HG02642 (cell line): Measurements from ENCODE around the gene STRA8.
A peak's percentile ranks its signal among the peaks of the same experiment; 100 is the strongest.

Source experiments
- ATAC-seq: cut with Tn5 transposase; IDR thresholded peaks from one replicate; pipeline ENCODE4 v1.9.1; 2021; ENCODE audit warnings: mild to moderate bottlenecking; ENCODE audit not compliant: unreplicated experiment, poor library complexity

The STRA8 gene

DNA sequence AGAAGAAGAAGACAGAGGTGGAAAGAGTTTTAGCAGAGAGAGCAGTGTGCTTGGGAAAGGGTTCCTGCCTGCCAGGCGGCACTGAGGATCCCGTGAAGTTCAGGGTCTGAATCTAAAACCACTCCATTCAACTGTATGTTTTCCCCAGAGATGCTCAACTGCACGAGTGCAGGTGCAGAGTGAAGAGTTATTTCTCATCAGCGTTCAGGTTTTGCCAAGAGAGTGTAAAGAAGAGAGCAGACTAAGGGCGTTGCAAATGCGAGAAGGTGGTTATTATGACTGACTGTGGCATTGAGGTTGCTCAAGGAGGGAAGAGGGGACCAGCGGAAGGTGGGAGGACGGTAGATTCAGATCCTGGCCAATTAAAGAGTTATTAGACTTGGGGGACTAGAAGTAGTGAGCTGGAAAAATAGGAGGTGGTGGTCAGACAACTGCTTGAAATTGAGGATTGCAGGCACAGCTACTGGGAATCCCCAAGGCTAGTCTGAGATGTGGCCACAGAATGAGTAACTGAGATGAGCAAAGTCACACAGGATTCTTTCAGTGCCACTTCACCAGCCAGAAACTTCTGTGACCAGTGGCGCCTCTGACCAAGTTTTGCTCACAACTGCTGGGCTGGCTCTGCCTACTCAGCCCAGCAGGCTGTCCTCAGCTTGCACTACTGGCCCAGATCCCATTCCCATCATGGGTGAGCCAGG is 29.1 kb downstream of the STRA8 start:
- peak; percentile 45 for ATAC-seq

DNA sequence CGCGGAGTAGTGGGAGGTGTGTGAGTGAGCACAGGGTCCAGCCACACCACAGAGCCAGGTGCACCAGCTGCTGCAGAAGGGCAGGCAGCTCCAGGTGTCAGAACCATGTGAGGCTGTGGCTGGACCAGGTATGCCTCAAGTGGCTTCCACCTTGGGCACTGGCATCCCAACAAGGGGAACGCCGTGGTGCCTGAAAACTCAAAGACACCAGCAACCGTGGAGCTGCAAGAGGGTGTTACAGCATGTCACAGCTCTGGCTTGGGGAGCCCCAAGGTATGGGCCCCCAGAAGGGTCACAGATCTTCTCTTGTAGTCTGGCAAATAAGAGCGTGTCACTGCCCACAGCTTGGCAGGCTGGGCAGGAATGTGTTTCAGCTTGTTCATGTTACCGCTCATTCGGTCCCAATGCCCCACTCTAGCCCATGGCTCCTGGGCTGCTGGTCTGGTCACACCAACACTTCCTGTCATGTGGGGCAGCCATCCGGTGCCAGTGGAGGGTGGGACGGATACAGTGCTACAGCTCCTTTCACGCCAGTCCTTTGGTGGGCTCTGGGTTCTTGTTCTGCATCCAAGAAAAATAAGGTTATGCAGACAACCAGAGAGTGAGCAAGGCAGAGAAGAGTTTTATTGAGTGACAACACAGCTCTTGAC is 29.8 kb downstream of the STRA8 start:
- no peak for ATAC-seq

DNA sequence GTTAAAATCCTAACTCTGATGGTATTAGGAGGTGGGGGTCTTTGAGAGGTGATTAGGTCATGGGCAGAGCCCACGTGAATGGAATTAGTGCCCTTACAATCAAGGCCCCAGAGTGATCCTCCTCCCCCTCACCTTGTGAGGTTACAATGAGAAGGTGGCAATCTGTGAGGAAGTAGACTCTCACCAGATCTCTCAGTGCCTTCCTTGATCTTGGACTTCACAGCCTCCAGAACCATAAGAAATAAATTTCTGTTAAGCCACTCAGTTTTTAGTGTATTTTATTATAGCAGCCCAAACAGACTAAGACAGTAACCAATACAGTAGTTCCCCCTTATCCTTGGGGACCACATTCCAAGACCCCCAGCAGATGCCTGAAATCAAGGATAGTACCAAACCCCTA is 32.0 kb downstream of the STRA8 start:
- ATAC-seq: no peak

- ATAC-seq: no peak
Observed at GRCh38 chr7:135269921-135270320, 36.3 kb downstream of the STRA8 start.

DNA sequence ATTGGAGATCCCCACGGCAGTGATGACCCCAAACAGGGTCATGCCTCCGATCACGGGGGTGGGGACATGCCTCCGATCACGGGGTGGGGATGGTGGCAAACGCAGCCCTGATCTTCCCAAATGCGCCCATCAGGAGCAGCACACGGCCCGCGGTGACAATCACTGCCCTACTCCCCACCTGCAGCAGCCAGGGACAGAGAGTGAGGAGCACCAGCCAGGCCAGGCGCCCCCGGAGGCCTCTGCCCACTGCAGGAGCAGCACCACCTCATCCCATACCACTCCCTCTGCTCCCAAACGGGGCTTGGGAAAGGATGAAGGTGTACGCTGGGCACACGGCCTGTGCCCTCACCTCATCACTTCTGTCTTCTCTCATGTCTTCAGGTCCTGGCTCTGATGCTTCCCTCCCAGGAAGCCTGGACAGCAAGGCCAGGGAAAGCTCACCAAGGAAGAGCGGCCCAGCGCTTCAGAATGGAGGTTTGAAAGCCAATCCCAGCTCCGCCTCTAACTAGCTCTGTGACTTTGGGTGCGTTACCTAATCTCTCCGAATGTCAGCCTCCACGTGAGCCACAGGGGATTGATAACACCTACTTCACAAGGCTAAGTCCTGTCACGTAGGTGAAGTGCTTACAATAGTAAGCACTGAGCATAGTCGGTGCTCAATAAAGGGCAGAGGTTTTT is 37.1 kb downstream of the STRA8 start:
- ATAC-seq: no peak

GRCh38 chr7:135271255-135271615 is 37.6 kb downstream of the STRA8 start:
- no peak for ATAC-seq

DNA sequence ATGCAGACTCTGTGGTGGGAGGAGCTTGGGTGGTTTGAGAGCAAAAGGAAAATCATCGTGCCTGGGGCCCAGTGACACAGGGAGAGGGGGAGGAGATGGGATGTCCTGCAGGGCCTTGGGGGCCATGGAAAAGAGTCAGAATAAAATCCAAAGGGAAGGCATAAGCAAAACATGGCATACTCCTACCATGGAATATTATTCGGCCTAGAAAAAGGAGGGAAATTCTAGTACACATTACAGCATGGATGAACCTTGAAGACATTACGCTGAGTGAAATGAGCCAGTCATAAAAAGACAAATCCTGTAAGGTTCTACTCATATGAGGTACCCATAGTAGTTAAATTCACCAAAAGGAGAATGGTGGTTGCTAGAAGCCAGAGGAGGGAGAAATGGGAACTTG is 38.7 kb downstream of the STRA8 start:
- ATAC-seq: no peak

GRCh38 chr7:135273581-135273980 is 39.9 kb downstream of the STRA8 start:
- ATAC-seq: no peak

GRCh38 chr7:135274495-135275268 is 41.0 kb downstream of the STRA8 start:
- ATAC-seq: peak; percentile 85

- no peak for ATAC-seq
Observed at GRCh38 chr7:135275971-135276580, 42.4 kb downstream of the STRA8 start.

DNA sequence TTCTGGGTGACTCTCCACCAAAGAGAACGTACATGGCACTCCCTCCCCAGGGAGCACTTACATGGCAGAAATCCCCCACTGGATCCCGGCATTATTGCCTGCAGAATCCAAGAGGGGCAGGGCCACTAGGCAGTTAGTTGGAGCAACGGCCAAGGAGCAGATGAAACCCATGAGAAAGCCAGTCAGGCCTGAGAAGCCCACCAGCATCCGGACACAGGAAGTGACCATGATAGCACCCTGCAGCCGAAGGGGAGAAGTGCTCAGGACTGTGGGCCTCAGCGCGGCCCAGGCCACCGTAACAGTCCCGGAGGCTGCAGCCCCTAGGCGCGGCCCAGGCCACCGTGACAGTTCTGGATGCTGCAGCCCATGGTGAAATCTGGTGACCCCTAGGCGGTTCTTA is 43.5 kb downstream of the STRA8 start:
- no peak for ATAC-seq

DNA sequence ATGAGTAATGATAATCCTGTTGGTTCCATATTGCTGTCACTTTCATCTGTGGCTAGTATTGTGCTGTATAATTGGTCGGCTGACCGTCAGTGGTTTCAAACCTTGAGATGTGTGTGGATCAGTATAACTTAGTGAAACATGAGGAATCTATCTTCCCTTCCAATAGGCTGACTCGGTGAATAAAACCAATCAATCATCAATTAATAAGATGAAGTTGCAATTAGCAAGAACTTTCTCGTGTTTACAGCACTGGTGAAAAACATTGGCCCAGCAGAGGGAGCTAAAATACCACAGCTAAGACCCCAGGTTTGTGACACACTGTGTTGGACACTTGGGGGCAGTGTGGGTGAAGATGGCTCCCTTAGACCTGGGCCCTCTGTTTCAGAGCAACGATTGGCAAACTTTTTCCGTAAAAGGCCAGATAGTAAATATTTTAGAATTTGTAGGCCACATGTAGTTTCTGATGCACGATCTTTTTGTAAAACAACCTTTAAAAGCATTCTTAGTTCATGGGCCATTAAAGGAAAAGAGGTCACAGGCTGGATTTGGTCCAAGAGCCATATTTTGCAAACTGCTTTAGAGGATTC is 47.8 kb downstream of the STRA8 start:
- peak; percentile 97 for ATAC-seq

DNA sequence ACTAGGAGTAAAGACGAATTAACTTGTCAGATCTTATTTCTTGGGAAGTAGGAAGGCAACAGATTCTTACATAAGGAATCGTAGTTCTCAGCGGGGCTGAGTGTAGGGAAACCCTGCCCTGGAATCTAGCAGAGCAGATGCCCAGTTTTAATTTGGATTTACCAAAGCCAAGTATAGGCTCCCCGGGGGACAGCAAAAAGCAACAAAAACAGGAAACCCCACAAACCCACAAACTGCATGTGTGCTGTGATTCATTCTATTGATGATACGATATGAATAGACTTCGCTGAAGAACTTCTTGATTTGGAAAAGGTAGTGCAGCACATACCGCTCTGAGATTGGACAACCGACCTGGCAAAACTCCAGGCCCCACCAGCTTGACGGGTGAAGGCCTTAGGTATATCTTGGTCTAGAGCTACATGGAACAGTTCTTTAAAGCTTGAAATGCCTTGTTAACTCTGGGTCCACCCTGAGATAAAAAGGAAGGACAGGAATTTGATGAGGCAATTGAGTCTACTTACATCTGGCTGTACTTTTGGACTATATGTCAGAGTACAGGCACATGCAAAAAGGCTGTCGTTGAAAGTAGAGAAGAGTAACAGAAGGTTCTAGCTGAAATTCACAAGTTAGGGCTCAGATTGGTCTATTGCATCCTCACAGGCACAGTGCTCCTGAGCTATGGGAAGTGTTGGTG is 49.1 kb downstream of the STRA8 start:
- no peak for ATAC-seq

DNA sequence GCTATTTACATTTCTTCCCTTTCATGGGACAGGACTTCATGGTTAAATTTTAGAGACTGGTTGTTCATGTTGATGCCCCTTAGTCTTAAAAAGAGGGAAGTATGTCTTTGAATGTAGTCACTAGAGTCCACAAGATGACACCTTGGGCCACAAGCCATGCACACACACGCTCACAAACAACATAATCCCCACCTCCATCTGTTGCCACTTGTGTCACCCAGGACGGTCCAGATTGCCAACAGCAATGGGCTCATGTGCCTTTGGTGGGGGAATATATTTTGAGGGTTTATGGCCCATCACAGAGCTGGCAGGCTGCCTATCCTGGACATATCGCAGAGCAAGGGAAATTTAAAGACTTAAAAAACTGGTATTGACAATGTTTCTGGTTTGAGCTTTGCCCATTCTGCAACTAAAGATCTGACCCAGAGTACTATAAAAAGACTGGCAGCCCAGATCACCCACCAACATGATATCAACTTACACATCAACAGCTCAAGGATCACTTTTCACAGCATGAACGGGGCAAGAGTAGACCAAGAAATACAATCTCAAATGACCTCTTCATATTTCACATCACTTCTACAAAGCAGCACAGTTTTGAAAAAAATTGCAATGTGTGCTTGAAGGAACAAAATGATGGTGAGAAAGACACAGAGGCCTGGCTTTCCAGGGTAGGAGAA is 50.5 kb downstream of the STRA8 start:
- ATAC-seq: no peak

DNA sequence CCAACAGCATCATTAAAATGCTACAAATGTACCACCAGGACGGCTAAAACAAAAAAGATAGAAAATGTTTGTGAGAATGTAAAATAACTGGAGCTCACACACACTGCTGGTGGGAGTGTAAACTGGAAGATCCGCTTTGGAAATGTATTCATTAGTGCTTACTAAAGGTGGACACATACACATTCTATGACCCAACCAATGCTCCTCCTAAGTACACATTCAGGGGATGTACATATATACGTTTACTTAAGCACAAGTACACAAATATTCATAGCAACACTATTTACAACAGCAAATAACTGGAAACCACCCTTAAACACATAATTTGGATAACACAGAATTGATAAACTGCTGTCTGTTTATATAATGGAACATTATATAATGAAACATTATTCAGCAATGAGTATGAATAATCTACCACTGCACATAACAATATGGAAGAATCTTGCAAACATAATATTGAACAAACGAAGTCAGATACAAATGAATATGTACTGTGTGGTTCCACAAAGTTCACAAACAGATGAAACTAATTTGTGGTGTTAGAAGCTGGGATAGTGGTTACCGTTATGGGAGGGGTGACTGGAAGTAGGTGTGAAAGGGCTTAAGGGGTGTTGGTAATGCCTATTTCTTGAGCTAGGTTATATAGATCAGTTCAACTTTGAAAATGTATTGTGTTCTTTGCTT is 52.1 kb downstream of the STRA8 start:
- no peak for ATAC-seq

- no peak for ATAC-seq
Observed at GRCh38 chr7:135286876-135287275, 53.2 kb downstream of the STRA8 start.

- no peak for ATAC-seq
Observed at GRCh38 chr7:135290594-135290993, 57.0 kb downstream of the STRA8 start.

DNA sequence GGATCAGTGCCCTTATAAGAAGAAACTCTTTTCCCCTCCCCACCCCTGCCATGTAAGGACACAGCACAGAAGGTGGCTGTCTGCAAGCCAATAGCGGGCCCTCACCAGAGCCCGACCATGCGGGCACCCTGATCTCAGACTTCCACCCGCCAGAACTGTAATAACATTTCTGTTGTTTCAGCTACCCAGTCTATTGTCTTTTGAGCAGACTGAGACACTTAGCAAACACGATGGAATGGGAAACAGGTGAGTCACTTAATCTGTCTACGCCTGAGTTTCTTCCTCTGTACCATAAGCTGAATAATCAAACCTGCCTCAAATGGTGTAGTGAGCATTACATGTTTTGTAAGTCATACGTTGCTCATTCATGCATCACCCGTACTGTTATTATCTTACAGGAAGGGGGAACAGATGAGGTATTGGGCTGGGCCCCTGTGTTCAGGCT is 58.2 kb downstream of the STRA8 start:
- no peak for ATAC-seq
